ENCODE data around the gene STK35. TPM values are rescaled to one million over a fixed set of nuclear protein-coding genes. Genes with fewer than 3 reads are reported as not detected.
"Not testable (repeated sequence)": the region's sequence is repeated elsewhere in the genome, so short reads cannot be mapped to it uniquely, and the experiment has no call there.

The STK35 gene
- total RNA-seq, 1 donor from 2014 or later = 16.3 TPM

GRCh38 chr20:2179233-2179580, 77.6 kb downstream of the STK35 start:
- Mint-ChIP-seq H3K4me1 (ENCODE audit: unreplicated experiment) (no peaks in the 10 kb centered on the region), H3K27ac (ENCODE audit: unreplicated experiment) (no peak overlapping the region), H3K27me3 (ENCODE audit: unreplicated experiment) (peaks cover 11% of the 10 kb centered on the region), H3K9me3 (ENCODE audit: unreplicated experiment) (no peaks in the 10 kb centered on the region), H3K36me3 (ENCODE audit: unreplicated experiment) (no peaks in the 10 kb centered on the region), H3K4me3 (ENCODE audit: unreplicated experiment) (no peak overlapping the region)
- DNase-seq (ENCODE audit: extremely low spot score, unreplicated experiment) = no peak
- no peak for TF ChIP-seq CTCF (IDR thresholded peaks at IDR 0.05)

GRCh38 chr20:2179949-2180348, 78.3 kb downstream of the STK35 start:
- Mint-ChIP-seq H3K27ac (ENCODE audit: unreplicated experiment) (no peak overlapping the region), H3K4me3 (ENCODE audit: unreplicated experiment) (no peak overlapping the region), H3K4me1 (ENCODE audit: unreplicated experiment) (no peaks in the 10 kb centered on the region), H3K27me3 (ENCODE audit: unreplicated experiment) (peaks cover 7% of the 10 kb centered on the region), H3K36me3 (ENCODE audit: unreplicated experiment) (no peaks in the 10 kb centered on the region), H3K9me3 (ENCODE audit: unreplicated experiment) (no peaks in the 10 kb centered on the region)
- DNase-seq (ENCODE audit: extremely low spot score, unreplicated experiment) = no peak
- TF ChIP-seq CTCF (IDR thresholded peaks at IDR 0.05) = no peak

GRCh38 chr20:2183381-2183780, 81.8 kb downstream of the STK35 start:
- no peak for TF ChIP-seq CTCF (IDR thresholded peaks at IDR 0.05)
- no peak overlapping the region for H3K27ac Mint-ChIP-seq (ENCODE audit: unreplicated experiment)
- no peak for DNase-seq (ENCODE audit: extremely low spot score, unreplicated experiment)
- H3K9me3 Mint-ChIP-seq (ENCODE audit: unreplicated experiment) = peaks cover 14% of the 10 kb centered on the region
- H3K4me3 Mint-ChIP-seq (ENCODE audit: unreplicated experiment) = no peak overlapping the region
- H3K4me1 Mint-ChIP-seq (ENCODE audit: unreplicated experiment) = no peaks in the 10 kb centered on the region
- H3K36me3 Mint-ChIP-seq (ENCODE audit: unreplicated experiment) = no peaks in the 10 kb centered on the region
- peaks cover 8% of the 10 kb centered on the region for H3K27me3 Mint-ChIP-seq (ENCODE audit: unreplicated experiment)

GRCh38 chr20:2184933-2185332, 83.3 kb downstream of the STK35 start:
- not testable (repeated sequence) for H3K27ac Mint-ChIP-seq (ENCODE audit: unreplicated experiment); H3K36me3 Mint-ChIP-seq (ENCODE audit: unreplicated experiment); DNase-seq (ENCODE audit: extremely low spot score, unreplicated experiment); H3K4me1 Mint-ChIP-seq (ENCODE audit: unreplicated experiment); H3K4me3 Mint-ChIP-seq (ENCODE audit: unreplicated experiment); H3K27me3 Mint-ChIP-seq (ENCODE audit: unreplicated experiment)
- peaks cover 14% of the 10 kb centered on the region for H3K9me3 Mint-ChIP-seq (ENCODE audit: unreplicated experiment)

- no peak for DNase-seq (ENCODE audit: extremely low spot score, unreplicated experiment)
- Mint-ChIP-seq H3K36me3 (ENCODE audit: unreplicated experiment) (no peaks in the 10 kb centered on the region), H3K4me3 (ENCODE audit: unreplicated experiment) (no peak overlapping the region), H3K9me3 (ENCODE audit: unreplicated experiment) (no peaks in the 10 kb centered on the region), H3K27ac (ENCODE audit: unreplicated experiment) (no peak overlapping the region), H3K27me3 (ENCODE audit: unreplicated experiment) (peaks cover 22% of the 10 kb centered on the region), H3K4me1 (ENCODE audit: unreplicated experiment) (no peaks in the 10 kb centered on the region)
- TF ChIP-seq CTCF (IDR thresholded peaks at IDR 0.05) = no peak
These were observed 94.0 kb downstream of the STK35 start for GRCh38 chr20:2195614-2196013.

- Mint-ChIP-seq H3K4me1 (ENCODE audit: unreplicated experiment) (no peaks in the 10 kb centered on the region), H3K4me3 (ENCODE audit: unreplicated experiment) (no peak overlapping the region), H3K27ac (ENCODE audit: unreplicated experiment) (no peak overlapping the region), H3K36me3 (ENCODE audit: unreplicated experiment) (no peaks in the 10 kb centered on the region), H3K9me3 (ENCODE audit: unreplicated experiment) (no peaks in the 10 kb centered on the region), H3K27me3 (ENCODE audit: unreplicated experiment) (peaks cover 19% of the 10 kb centered on the region)
- TF ChIP-seq CTCF (IDR thresholded peaks at IDR 0.05) = no peak
- DNase-seq (ENCODE audit: extremely low spot score, unreplicated experiment) = no peak
These were observed 95.5 kb downstream of the STK35 start for GRCh38 chr20:2197166-2197565.
